ENCODE results near the gene NDUFA12. TPM values are rescaled to one million over a fixed set of nuclear protein-coding genes. Genes with fewer than 3 reads are reported as not detected.

The NDUFA12 gene
- total RNA-seq, 1 experiment from 2014 or later = 79.7 TPM

GRCh38 chr12:95014554-95014953 lies 11.1 kb upstream of the NDUFA12 start:
- 0 out of 6 replicates have a peak, but pooled peaks of 1 of the 3 experiments have one; percentile 8 for TF ChIP-seq CTCF (IDR thresholded peaks at IDR 0.05 in 2 of 3, conservative IDR thresholded peaks at IDR 0.05 in 1 of 3; ENCODE audit: borderline replicate concordance in 1 of 3, insufficient read depth in 1 of 3, low read depth in 2 of 3, low read length in 2 of 3)
- no peak for TF ChIP-seq JUND (IDR thresholded peaks at IDR 0.05)
- no peak for TF ChIP-seq EZH2 (IDR thresholded peaks at IDR 0.05)
- no peaks in the 10 kb centered on the region for H3K79me2 ChIP-seq (ENCODE audit: insufficient read depth, low read length)
- H4K20me1 ChIP-seq (ENCODE audit: insufficient read depth) = no peaks in the 10 kb centered on the region
- ChIA-PET RAD21 (ENCODE audit: low non-redundant PET in 1 of 2, low total read pairs in 2 of 2, uncharacterized antibody in 2 of 2, unreplicated experiment in 2 of 2) (no interaction called here), CTCF (no interaction called here), POLR2A (interaction anchor here (0.6 kb wide), 1 partner anchor 74 kb away, joined by 3 read pairs; no protein-coding TSS in a partner anchor)
- no peaks in the 10 kb centered on the region for H3K9me2 ChIP-seq (ENCODE audit: insufficient read depth)
- H3K4me3 ChIP-seq (replicated peaks in 1 of 2; ENCODE audit: low read depth in 1 of 2, low read length in 2 of 2) = no peak overlapping the region
- intact Hi-C loops (cut with micrococcal nuclease) = no loop called here
- no peak overlapping the region for H3K4me2 ChIP-seq (ENCODE audit: low read length)
- H3K27me3 ChIP-seq (ENCODE audit: insufficient read depth, low read length) = no peaks in the 10 kb centered on the region
- ATAC-seq = no peak
- H3K36me3 ChIP-seq (ENCODE audit: control insufficient read depth in 1 of 2, insufficient read depth in 2 of 2, low read length in 2 of 2) = no peaks in the 10 kb centered on the region
- no peaks in the 10 kb centered on the region for H3K4me1 ChIP-seq (ENCODE audit: control insufficient read depth in 1 of 2, insufficient read depth in 2 of 2, low read length in 2 of 2)
- no peak overlapping the region for H3K9ac ChIP-seq (ENCODE audit: low read length)
- H3K27ac ChIP-seq (ENCODE audit: low read depth, low read length) = no peak overlapping the region
- no peaks in the 10 kb centered on the region for H3K9me3 ChIP-seq (ENCODE audit: control insufficient read depth in 1 of 2, insufficient read depth in 1 of 2, low read depth in 1 of 2, low read length in 2 of 2)
- no peak for DNase-seq (ENCODE audit: low read depth, low spot score)
- H2AFZ ChIP-seq (ENCODE audit: low read depth, low read length, poor library complexity, severe bottlenecking) = no peak overlapping the region
- no TSS peak for BruUV-seq (replicated peaks)

GRCh38 chr12:95006206-95006605 lies 2.7 kb upstream of the NDUFA12 start:
- ChIA-PET RAD21 (ENCODE audit: low non-redundant PET in 1 of 2, low total read pairs in 2 of 2, uncharacterized antibody in 2 of 2, unreplicated experiment in 2 of 2) (interaction anchor here in 1 of 2 experiments (0.6 kb wide), 1 partner anchor 362 kb away, joined by 3 read pairs; no protein-coding TSS in a partner anchor), CTCF (no interaction called here), POLR2A (no interaction called here)
- Histone ChIP-seq H3K79me2 (ENCODE audit: insufficient read depth, low read length) (peaks cover 22% of the 10 kb centered on the region), H3K36me3 (ENCODE audit: control insufficient read depth in 1 of 2, insufficient read depth in 2 of 2, low read length in 2 of 2) (no peaks in the 10 kb centered on the region), H3K9me2 (ENCODE audit: insufficient read depth) (no peaks in the 10 kb centered on the region), H3K4me3 (replicated peaks in 1 of 2; ENCODE audit: low read depth in 1 of 2, low read length in 2 of 2) (no peak overlapping the region), H3K9ac (ENCODE audit: low read length) (no peak overlapping the region), H4K20me1 (ENCODE audit: insufficient read depth) (no peaks in the 10 kb centered on the region), H3K4me1 (ENCODE audit: control insufficient read depth in 1 of 2, insufficient read depth in 2 of 2, low read length in 2 of 2) (peaks cover 4 to 11% of the 10 kb centered on the region in 2 experiments; a peak in 3 of 4 replicates), H3K9me3 (ENCODE audit: control insufficient read depth in 1 of 2, insufficient read depth in 1 of 2, low read depth in 1 of 2, low read length in 2 of 2) (no peaks in the 10 kb centered on the region; a peak in 1 of 4 replicates), H3K27me3 (ENCODE audit: insufficient read depth, low read length) (no peaks in the 10 kb centered on the region), H3K4me2 (ENCODE audit: low read length) (no peak overlapping the region), H3K27ac (ENCODE audit: low read depth, low read length) (no peak overlapping the region), H2AFZ (ENCODE audit: low read depth, low read length, poor library complexity, severe bottlenecking) (no peak overlapping the region)
- intact Hi-C loops (cut with micrococcal nuclease) = no loop called here
- BruUV-seq (replicated peaks) = no TSS peak
- no peak for DNase-seq (ENCODE audit: low read depth, low spot score)
- ATAC-seq = no peak
- TF ChIP-seq CBX3 (IDR thresholded peaks at IDR 0.05; ENCODE audit: low read depth) = no peak
- no peak for TF ChIP-seq TCF7L2 (IDR thresholded peaks at IDR 0.05; ENCODE audit: borderline replicate concordance, extremely low read depth, insufficient read depth, insufficient read length)
- no peak for TF ChIP-seq REST (IDR thresholded peaks at IDR 0.05; ENCODE audit: low read depth)
- no peak for TF ChIP-seq ATF3 (IDR thresholded peaks at IDR 0.05)
- TF ChIP-seq ZFX (IDR thresholded peaks at IDR 0.05) = no peak
- no peak for TF ChIP-seq JUND (IDR thresholded peaks at IDR 0.05)
- TF ChIP-seq POLR2A (IDR thresholded peaks at IDR 0.05; ENCODE audit: borderline replicate concordance, extremely low read depth, insufficient read depth, insufficient read length) = no peak
- TF ChIP-seq EZH2phosphoT487 (IDR thresholded peaks at IDR 0.05; ENCODE audit: borderline replicate concordance) = no peak
- TF ChIP-seq POLR2AphosphoS5 (IDR thresholded peaks at IDR 0.05; ENCODE audit: low read depth, low read length) = no peak
- no peak for TF ChIP-seq MAX (IDR thresholded peaks at IDR 0.05)
- no peak for TF ChIP-seq RAD21 (IDR thresholded peaks at IDR 0.05; ENCODE audit: low read depth)
- TF ChIP-seq SRF (IDR thresholded peaks at IDR 0.05; ENCODE audit: low read depth) = no peak
- TF ChIP-seq EGR1 (IDR thresholded peaks at IDR 0.05; ENCODE audit: low read depth) = no peak

Data from HCT116 (cell line).